GM19099 (cell line): ENCODE results near the gene ENDOD1.

Experiments used
- POLR2A ChIP-seq: IDR thresholded peaks from 3 replicates; pipeline ENCODE4 v1.6.1; 2011; ENCODE audit warnings: low read depth; ENCODE audit not compliant: insufficient read length; ENCODE audit errors: extremely low read depth

ENDOD1 gene

DNA sequence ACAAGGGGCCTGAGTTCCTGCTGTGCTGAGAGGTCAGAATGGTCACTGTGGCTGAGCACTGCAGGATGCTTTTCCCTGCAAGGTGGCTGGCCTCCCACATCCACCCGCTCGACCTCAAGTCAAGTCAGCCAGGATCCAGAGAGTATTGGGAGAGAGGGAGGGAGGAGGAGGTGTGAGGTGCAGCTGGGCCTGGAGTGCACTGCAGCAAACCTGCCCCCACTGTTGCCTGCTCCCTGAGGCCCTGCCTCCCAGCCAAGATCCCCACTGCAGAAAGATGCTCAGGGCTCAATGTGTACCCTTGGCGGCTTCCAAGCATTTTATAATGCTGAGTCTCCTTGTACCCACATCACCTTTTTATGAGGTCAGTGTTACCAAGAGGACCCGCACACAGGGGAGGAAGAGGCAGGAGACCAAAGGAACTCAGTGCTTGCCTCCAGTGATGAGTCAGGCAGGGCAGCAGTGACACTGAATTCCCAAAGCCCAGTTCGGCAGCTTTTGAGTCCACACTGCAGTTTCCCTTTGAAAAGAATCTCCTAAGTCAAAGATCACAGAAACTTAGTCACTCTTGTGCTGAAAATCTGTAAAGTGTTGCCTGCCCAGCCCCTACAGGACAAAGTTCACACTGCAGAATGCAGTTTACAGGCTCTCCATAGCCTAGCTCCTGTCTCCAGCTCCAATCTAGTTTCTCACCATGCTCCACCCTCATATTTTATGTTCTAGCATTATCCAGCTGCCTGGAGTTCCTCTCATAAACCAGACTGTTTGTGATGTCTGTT lies 3.1 kb downstream of the ENDOD1 start:
- no peak for TF ChIP-seq POLR2A

DNA sequence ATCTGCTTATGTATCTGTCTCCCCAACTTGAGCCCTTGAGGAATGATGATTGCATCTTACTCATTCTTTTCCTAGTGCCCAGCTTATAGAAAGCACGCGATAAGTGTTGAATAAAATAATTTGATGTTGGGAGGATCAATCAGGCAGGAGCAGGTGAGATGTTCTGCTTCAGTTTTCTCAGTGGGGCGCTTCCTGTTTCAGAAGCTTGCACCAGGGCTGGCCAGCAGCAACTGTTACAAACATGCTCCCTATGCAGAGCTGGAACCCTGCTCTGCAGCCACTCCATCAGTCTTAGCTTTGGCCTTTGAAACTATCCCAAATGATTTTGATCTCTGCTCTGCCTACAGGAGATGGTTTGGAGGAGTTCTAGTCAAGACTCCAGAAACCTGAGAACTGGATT lies 3.9 kb downstream of the ENDOD1 start:
- TF ChIP-seq POLR2A, result no peak

DNA sequence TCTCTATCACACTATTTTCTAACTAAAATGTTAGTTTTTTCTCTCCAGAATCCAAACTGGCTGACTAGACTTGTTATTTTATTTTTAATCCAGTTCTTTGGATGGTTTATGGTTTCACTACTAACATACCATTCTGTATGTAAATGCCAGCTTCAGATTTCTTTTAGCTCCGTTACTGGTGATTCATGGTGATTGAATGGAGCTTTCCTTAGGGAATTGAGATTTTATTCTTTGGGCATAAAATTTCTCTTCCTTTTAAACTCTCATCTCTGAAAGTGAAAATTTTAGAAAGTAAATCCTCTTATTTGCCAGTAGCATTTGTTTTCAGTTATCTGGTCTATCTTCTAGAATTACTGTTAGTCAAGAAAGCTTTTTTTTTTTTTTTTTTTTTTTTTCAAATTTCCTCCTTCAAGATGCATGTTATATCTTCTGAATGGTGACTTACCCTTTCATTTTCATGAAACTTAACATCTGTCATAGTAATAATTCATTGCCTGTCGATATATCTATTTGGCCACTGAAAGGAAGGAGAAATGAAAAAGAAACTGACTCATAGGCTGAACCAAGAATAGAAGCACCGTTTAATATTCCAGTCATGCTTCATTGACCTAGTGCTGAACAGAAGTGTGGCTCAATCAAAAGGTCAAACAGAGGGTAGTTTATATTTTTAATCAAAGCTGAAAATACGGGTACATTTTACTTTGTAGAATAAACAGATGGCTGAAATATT lies 6.4 kb downstream of the ENDOD1 start:
- no peak for TF ChIP-seq POLR2A

- TF ChIP-seq POLR2A, result no peak
These were observed 7.6 kb downstream of the ENDOD1 start for GRCh38 chr11:95097209-95097608.

GRCh38 chr11:95098826-95099225 lies 9.2 kb downstream of the ENDOD1 start:
- TF ChIP-seq POLR2A, result no peak

DNA sequence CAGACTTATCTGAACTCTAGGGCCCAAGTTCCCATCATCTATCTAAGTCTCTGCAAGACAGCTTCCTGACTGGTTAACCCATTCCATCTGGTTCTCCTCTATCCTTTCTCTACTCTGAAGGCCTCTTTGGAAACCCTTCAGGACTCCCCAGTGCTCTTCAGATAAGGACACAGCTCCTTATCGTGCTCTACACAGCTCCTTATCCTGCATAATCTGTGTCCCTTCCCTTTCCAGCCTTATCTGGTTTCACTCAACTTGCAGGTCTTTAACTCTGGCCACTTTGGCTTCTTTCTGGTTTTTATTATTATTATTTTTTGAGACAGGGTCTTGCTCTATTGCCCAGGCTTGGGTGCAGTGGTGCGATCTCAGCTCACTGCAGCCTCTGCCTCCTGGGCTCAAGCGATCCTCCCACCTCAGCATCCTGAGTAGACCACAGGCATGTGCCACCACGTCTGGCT lies 10.6 kb downstream of the ENDOD1 start:
- TF ChIP-seq POLR2A, result no peak

GRCh38 chr11:95100856-95101507 lies 11.3 kb downstream of the ENDOD1 start:
- no peak for TF ChIP-seq POLR2A

DNA sequence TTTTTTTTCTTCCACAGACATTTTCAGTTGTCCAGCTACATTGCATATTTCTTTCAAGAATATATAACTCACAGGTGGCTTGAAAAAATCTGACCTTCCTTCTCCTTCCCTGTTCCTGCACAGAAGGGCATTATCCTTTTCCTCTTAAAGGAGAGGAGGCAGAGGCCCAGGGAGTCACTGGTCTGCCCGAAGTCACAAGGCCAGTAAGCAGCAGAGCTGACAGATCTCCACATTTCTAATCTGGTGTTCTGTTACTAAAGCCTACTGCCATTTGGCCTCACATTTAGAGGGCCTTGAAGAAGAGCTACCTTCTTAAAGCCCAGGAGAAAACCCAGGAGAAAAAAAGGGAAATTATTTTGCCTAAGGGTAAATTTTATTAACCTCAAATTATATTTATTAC lies 12.3 kb downstream of the ENDOD1 start:
- TF ChIP-seq POLR2A, result no peak

- TF ChIP-seq POLR2A, result no peak
These were observed 13.1 kb downstream of the ENDOD1 start for GRCh38 chr11:95102733-95103132.

GRCh38 chr11:95103701-95104100 lies 14.1 kb downstream of the ENDOD1 start:
- no peak for TF ChIP-seq POLR2A

- no peak for TF ChIP-seq POLR2A
These were observed 14.6 kb downstream of the ENDOD1 start for GRCh38 chr11:95104121-95104830.

DNA sequence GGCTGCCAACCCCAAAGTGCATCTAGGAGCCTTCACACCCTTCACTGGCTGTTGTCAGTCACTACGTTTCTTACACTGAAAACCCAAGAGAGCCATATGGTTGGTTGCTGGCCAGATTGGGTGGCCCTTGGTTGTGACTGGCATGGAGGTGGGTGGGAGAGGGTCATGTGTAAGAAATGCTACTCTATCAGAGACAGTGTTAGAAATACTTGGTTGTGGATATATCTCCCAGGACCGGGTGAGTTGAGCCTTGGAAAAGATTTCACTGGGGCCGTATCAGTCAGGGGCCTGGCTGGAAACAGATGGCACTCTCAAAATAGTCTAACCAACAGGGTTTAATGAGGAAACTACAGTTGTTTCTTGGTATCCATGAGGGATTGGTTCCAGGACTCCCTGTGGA lies 15.2 kb downstream of the ENDOD1 start:
- no peak for TF ChIP-seq POLR2A

GRCh38 chr11:95108159-95108611 lies 18.5 kb downstream of the ENDOD1 start:
- no peak for TF ChIP-seq POLR2A

GRCh38 chr11:95108671-95109551 lies 19.3 kb downstream of the ENDOD1 start:
- TF ChIP-seq POLR2A, result no peak
